Measurements from ENCODE around the gene SMIM29. TPM values are rescaled to one million over a fixed set of nuclear protein-coding genes. Genes with fewer than 3 reads are reported as not detected.

SMIM29 gene
- total RNA-seq, 1 donor = 12.3 TPM

- Histone ChIP-seq H3K4me1 (ENCODE audit: insufficient read depth, low read length) (peaks cover 50% of the 10 kb centered on the region), H3K4me3 (ENCODE audit: low read length) (peak overlapping the region; percentile 63), H3K27me3 (ENCODE audit: insufficient read depth, low read length) (no peaks in the 10 kb centered on the region), H3K9me3 (ENCODE audit: low read depth, low read length) (no peaks in the 10 kb centered on the region)
Observed at GRCh38 chr6:34238585-34239499, 10.0 kb downstream of the SMIM29 start.

- Histone ChIP-seq H3K4me1 (ENCODE audit: insufficient read depth, low read length) (peaks cover 43% of the 10 kb centered on the region), H3K27me3 (ENCODE audit: insufficient read depth, low read length) (no peaks in the 10 kb centered on the region), H3K9me3 (ENCODE audit: low read depth, low read length) (no peaks in the 10 kb centered on the region), H3K4me3 (ENCODE audit: low read length) (peak overlapping the region; percentile 63)
Observed at GRCh38 chr6:34237722-34238584, 10.9 kb downstream of the SMIM29 start.

- H3K4me1 ChIP-seq (ENCODE audit: insufficient read depth, low read length) = peaks cover 36% of the 10 kb centered on the region
- peak overlapping the region; percentile 63 for H3K4me3 ChIP-seq (ENCODE audit: low read length)
- H3K27me3 ChIP-seq (ENCODE audit: insufficient read depth, low read length) = no peaks in the 10 kb centered on the region
- no peaks in the 10 kb centered on the region for H3K9me3 ChIP-seq (ENCODE audit: low read depth, low read length)
Observed at GRCh38 chr6:34237316-34237721, 11.5 kb downstream of the SMIM29 start.

GRCh38 chr6:34236443-34237315, 12.1 kb downstream of the SMIM29 start, which contains the start of gene HMGA1:
HMGA1 (plus strand) TSS chr6:34236873; CDS start chr6:34240781, 3,908 bp downstream.
- Histone ChIP-seq H3K4me1 (ENCODE audit: insufficient read depth, low read length) (peaks cover 36% of the 10 kb centered on the region), H3K4me3 (ENCODE audit: low read length) (peak within 1 kb of the TSS; percentile 63), H3K9me3 (ENCODE audit: low read depth, low read length) (no peaks in the 10 kb centered on the region), H3K27me3 (ENCODE audit: insufficient read depth, low read length) (no peaks in the 10 kb centered on the region)

GRCh38 chr6:34236131-34236442, 12.7 kb downstream of the SMIM29 start:
- Histone ChIP-seq H3K27me3 (ENCODE audit: insufficient read depth, low read length) (no peaks in the 10 kb centered on the region), H3K9me3 (ENCODE audit: low read depth, low read length) (no peaks in the 10 kb centered on the region), H3K4me1 (ENCODE audit: insufficient read depth, low read length) (peaks cover 40% of the 10 kb centered on the region), H3K4me3 (ENCODE audit: low read length) (peak overlapping the region; percentile 56)

GRCh38 chr6:34235307-34236130, 13.3 kb downstream of the SMIM29 start:
- H3K9me3 ChIP-seq (ENCODE audit: low read depth, low read length) = no peaks in the 10 kb centered on the region
- H3K4me3 ChIP-seq (ENCODE audit: low read length) = peak overlapping the region; percentile 56
- H3K27me3 ChIP-seq (ENCODE audit: insufficient read depth, low read length) = no peaks in the 10 kb centered on the region
- H3K4me1 ChIP-seq (ENCODE audit: insufficient read depth, low read length) = peaks cover 46% of the 10 kb centered on the region

- H3K27me3 ChIP-seq (ENCODE audit: insufficient read depth, low read length) = no peaks in the 10 kb centered on the region
- H3K4me3 ChIP-seq (ENCODE audit: low read length) = no peak overlapping the region
- peaks cover 40% of the 10 kb centered on the region for H3K4me1 ChIP-seq (ENCODE audit: insufficient read depth, low read length)
- no peaks in the 10 kb centered on the region for H3K9me3 ChIP-seq (ENCODE audit: low read depth, low read length)
Observed at GRCh38 chr6:34234667-34235306, 14.0 kb downstream of the SMIM29 start.

GRCh38 chr6:34233867-34234266, 14.9 kb downstream of the SMIM29 start:
- Histone ChIP-seq H3K4me1 (ENCODE audit: insufficient read depth, low read length) (peaks cover 32% of the 10 kb centered on the region), H3K9me3 (ENCODE audit: low read depth, low read length) (no peaks in the 10 kb centered on the region), H3K4me3 (ENCODE audit: low read length) (no peak overlapping the region), H3K27me3 (ENCODE audit: insufficient read depth, low read length) (no peaks in the 10 kb centered on the region)

- Histone ChIP-seq H3K9me3 (ENCODE audit: low read depth, low read length) (no peaks in the 10 kb centered on the region), H3K4me3 (ENCODE audit: low read length) (no peak overlapping the region), H3K4me1 (ENCODE audit: insufficient read depth, low read length) (peaks cover 24% of the 10 kb centered on the region), H3K27me3 (ENCODE audit: insufficient read depth, low read length) (no peaks in the 10 kb centered on the region)
Observed at GRCh38 chr6:34232901-34233300, 15.9 kb downstream of the SMIM29 start.

- Histone ChIP-seq H3K9me3 (ENCODE audit: low read depth, low read length) (no peaks in the 10 kb centered on the region), H3K4me1 (ENCODE audit: insufficient read depth, low read length) (peaks cover 32% of the 10 kb centered on the region), H3K4me3 (ENCODE audit: low read length) (no peak overlapping the region), H3K27me3 (ENCODE audit: insufficient read depth, low read length) (no peaks in the 10 kb centered on the region)
Observed at GRCh38 chr6:34231566-34232336, 17.1 kb downstream of the SMIM29 start.

GRCh38 chr6:34230653-34231371, 18.0 kb downstream of the SMIM29 start:
- H3K27me3 ChIP-seq (ENCODE audit: insufficient read depth, low read length) = no peaks in the 10 kb centered on the region
- no peaks in the 10 kb centered on the region for H3K9me3 ChIP-seq (ENCODE audit: low read depth, low read length)
- H3K4me3 ChIP-seq (ENCODE audit: low read length) = no peak overlapping the region
- H3K4me1 ChIP-seq (ENCODE audit: insufficient read depth, low read length) = peaks cover 26% of the 10 kb centered on the region

GRCh38 chr6:34229877-34230276, 18.9 kb downstream of the SMIM29 start:
- Histone ChIP-seq H3K9me3 (ENCODE audit: low read depth, low read length) (no peaks in the 10 kb centered on the region), H3K27me3 (ENCODE audit: insufficient read depth, low read length) (no peaks in the 10 kb centered on the region), H3K4me3 (ENCODE audit: low read length) (no peak overlapping the region), H3K4me1 (ENCODE audit: insufficient read depth, low read length) (peaks cover 23% of the 10 kb centered on the region)

All from mononuclear cell (primary cell).